Gastrocnemius medialis (tissue), 4 donors: Measurements from ENCODE around the gene POTEH.
"Not testable (repeated sequence)": the region's sequence is repeated elsewhere in the genome, so short reads cannot be mapped to it uniquely, and the experiment has no call there.

Experiments
- POLR2A ChIP-seq, 2 donors: fragments of 450-650 bp; IDR thresholded peaks; one replicate each; pipeline ENCODE4 v1.6.1; 2017; ENCODE audit warnings: antibody characterized with exemption in 2 of 2, mild to moderate bottlenecking in 2 of 2, moderate library complexity in 2 of 2
- TF ChIP-seq, protein P1 (sequence below), 5 experiments: fragments of 450-650 bp in 3 of 5; fragments of 200-600 bp in 2 of 5; sonication (generic) in 2 of 5; IDR thresholded peaks in 4 of 5; conservative IDR thresholded peaks in 1 of 5; 1 replicate in 4 of 5; 2 replicates in 1 of 5; pipeline ENCODE4 v1.5.1; 2016 to 2019; ENCODE audit warnings: antibody characterized with exemption in 5 of 5, mild to moderate bottlenecking in 3 of 5, moderate library complexity in 3 of 5

DNA sequence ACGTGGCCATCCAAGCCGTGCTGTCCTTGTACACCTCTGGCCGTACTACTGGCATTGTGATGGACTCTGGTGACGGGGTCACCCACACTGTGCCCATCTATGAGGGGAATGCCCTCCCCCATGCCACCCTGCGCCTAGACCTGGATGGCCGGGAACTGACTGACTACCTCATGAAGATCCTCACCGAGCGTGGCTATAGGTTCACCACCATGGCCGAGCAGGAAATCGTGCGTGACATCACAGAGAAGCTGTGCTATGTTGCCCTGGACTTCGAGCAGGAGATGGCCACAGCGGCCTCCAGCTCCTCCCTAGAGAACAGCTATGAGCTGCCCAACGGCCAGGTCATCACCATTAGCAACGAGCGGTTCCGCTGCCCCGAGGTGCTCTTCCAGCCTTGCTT lies 32.1 kb downstream of the POTEH start:
- TF ChIP-seq, protein P1, sequence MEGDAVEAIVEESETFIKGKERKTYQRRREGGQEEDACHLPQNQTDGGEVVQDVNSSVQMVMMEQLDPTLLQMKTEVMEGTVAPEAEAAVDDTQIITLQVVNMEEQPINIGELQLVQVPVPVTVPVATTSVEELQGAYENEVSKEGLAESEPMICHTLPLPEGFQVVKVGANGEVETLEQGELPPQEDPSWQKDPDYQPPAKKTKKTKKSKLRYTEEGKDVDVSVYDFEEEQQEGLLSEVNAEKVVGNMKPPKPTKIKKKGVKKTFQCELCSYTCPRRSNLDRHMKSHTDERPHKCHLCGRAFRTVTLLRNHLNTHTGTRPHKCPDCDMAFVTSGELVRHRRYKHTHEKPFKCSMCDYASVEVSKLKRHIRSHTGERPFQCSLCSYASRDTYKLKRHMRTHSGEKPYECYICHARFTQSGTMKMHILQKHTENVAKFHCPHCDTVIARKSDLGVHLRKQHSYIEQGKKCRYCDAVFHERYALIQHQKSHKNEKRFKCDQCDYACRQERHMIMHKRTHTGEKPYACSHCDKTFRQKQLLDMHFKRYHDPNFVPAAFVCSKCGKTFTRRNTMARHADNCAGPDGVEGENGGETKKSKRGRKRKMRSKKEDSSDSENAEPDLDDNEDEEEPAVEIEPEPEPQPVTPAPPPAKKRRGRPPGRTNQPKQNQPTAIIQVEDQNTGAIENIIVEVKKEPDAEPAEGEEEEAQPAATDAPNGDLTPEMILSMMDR (IDR thresholded peaks at IDR 0.05 in 4 of 5, conservative IDR thresholded peaks at IDR 0.05 in 1 of 5) = not testable (repeated sequence)
- not testable (repeated sequence) for TF ChIP-seq POLR2A (IDR thresholded peaks at IDR 0.05)
